HG03095 (cell line): ENCODE measurements around the gene HSF4.

ENCODE experiments used
- ATAC-seq: cut with Tn5 transposase; IDR thresholded peaks from one replicate; pipeline ENCODE4 v1.9.1; 2021; ENCODE audit warnings: moderate library complexity; ENCODE audit not compliant: unreplicated experiment

HSF4 gene

DNA sequence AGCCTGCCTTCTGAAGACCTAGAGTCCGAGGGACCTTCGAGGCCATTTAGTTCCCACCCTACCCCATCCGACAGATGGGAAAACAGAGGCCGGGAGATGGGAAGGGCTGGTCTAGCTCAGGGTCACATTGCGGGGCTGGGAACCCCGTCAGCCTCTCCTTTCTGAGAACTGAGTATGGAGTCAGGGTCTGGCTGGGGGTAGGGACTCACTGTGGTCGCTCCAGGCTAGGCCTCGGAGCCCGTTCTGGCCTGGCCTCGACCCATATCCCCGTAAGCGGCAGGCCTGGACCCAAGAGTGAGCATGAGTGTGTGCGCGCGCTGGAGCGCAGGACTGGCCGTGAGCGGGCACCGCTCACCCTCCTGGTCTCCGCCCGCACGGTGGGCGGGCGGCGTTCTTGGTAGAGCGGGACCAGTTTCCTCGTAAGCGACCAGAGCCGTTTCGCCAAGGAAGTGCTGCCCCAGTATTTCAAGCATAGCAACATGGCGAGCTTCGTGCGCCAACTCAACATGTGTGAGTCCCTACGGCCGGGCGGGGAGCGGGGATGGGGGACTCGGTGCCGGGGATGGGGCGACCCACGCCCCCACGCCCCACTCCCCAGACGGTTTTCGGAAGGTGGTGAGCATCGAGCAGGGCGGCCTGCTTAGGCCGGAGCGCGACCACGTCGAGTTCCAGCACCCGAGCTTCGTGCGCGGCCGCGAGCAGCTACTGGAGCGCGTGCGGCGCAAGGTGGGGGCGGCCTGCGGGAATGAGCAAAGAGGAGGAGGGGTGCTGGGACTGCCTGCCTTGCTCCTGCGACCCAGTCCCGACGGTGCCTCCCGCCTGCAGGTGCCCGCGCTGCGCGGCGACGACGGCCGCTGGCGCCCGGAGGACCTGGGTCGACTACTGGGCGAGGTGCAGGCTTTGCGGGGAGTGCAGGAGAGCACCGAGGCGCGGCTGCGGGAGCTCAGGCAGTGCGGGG is 855 bp downstream of the HSF4 start:
- no peak for ATAC-seq

DNA sequence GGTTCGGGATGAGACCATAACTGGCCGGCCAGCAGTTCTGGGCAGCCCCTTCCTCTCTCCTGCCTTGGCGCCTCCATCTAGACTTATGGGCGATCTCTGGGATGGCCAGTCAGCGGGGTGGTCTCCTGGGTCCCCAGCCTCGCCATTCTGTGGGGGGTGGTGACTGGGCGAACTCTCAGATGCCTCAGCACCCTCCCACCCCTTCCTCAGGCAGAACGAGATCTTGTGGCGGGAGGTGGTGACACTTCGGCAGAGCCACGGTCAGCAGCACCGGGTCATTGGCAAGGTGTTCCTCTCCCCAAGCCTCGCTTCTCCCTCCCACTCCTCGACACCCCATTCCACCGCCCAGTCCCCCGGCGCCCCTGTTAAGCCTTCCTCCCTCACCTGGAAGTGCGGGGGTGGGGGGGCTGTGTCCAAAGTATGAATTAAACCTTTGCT is 1.6 kb downstream of the HSF4 start:
- no peak for ATAC-seq

DNA sequence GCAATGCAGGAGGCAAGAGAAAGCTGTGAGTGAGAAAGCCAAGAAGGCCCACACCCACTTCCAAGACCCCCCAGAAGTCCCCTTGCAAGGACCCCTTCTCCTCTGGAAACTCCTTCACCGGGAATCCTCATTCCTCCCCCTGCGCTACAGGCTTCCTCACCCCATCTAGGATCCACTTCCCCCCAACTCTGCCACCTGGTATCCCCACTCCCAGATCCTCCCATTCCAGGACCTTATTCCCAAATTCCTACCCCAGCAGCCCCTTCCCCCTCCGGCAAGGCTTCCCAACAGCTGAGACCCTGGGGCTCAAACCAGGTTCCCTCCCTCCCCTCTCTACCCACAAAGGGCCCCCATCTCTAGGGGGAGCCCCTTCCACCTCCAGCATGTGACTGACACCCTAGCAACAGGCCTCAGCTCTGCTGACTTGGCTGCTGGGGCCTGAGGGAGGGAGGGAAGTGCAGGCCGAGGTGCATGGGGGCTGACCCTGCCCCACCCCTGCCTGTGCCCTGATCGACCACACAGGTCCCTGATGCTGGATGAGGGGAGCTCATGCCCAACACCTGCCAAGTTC is 2.1 kb downstream of the HSF4 start:
- no peak for ATAC-seq

DNA sequence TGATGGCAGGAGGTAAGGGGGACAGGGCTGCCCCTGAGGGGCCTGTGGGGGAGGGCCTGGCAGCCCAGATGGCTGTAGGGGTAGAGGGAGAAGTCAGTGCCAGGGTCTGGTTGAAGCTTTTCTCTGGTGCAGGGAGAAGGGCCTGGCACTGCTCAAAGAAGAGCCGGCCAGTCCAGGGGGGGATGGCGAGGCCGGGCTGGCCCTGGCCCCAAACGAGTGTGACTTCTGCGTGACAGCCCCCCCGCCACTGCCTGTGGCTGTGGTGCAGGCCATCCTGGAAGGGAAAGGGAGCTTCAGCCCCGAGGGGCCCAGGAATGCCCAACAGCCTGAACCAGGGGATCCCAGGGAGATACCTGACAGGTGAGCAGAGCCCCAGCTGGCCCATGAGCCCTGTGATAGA is 3.0 kb downstream of the HSF4 start:
- no peak for ATAC-seq

DNA sequence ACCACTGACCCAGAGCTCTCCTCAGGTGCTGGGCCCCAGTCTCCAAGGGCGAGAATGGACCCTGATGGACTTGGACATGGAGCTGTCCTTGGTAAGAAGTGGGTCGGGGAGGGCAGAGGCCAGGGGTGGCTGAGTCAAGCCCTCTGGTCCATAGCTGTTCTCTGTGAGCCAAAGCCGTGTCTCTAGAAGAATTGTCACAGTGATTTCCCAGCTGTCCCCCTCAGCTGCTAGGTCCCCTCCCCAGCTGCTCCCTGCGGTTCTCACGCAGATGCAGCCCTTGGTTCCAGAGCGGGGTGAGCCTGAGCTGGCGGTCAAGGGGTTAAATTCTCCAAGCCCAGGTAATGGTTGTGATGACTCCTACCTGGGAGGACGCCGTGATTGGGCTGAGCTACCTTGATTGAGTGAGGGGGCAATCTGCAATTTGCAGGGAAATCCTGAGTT is 4.5 kb downstream of the HSF4 start:
- no peak for ATAC-seq

DNA sequence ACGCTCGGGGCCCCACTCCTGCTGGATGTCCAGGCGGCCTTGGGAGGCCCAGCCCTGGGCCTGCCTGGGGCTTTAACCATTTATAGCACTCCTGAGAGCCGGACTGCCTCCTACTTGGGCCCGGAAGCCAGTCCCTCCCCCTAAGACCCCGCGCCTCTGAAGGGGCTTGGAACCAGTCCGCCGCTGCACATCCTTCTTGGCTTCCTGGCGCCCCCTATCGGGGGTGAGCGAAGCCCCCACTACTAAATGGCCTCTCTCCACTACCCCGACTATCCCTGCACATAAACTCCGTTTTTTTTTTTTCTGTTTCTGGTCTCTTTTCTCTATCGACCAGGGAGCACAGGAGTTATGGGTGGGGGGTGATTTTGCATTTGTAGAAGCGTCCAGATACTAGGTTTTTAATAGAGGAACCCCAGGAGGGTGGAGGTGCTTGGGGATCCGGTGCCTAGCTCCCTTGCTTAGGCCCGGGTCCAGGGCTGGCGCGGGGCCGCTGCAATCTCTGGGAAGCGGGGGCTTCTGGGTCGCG is 5.2 kb downstream of the HSF4 start:
- no peak for ATAC-seq

DNA sequence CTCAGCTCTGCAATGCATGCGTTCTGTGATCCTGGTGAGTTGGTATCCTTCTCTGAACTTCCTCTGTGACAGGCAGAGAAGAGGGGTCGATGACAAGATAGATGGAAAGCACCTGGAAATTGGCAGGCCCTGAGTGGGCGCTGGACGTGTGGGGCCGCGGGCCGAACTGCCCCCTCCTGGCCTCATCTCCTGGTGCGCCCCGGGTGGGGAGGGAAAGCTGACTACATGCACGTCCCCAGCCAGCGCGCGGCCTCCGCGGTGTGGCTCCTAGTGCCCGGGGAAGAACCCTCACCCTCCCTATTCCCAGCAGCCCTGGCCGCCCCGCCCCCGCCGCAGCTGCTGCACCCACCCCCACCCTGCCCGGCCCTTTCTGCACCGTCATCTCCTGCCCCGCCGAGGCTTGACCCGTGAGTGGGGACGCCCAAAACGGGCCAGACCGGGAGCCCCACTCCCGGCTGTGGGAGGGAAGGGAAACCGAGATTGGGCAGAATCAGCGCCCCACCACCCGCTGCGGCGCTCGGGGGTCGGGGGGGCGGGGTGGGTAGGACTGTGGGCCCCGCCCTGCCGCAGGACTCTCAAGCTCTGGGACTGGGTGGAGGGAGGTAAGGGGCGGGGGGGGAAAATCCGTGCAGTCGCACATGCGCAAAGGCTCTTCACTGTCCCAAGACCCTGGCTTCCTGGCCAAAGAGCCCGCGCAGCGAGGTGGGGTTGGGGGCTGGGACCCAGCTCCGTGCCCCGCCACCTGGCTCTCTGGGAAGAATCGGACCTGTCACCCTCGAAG is 5.8 kb downstream of the HSF4 start, which contains the start of gene NOL3:
TSS of gene NOL3 (plus strand) at position 371 of the 781 bp plus-strand sequence.
- ATAC-seq: peak; percentile 37

DNA sequence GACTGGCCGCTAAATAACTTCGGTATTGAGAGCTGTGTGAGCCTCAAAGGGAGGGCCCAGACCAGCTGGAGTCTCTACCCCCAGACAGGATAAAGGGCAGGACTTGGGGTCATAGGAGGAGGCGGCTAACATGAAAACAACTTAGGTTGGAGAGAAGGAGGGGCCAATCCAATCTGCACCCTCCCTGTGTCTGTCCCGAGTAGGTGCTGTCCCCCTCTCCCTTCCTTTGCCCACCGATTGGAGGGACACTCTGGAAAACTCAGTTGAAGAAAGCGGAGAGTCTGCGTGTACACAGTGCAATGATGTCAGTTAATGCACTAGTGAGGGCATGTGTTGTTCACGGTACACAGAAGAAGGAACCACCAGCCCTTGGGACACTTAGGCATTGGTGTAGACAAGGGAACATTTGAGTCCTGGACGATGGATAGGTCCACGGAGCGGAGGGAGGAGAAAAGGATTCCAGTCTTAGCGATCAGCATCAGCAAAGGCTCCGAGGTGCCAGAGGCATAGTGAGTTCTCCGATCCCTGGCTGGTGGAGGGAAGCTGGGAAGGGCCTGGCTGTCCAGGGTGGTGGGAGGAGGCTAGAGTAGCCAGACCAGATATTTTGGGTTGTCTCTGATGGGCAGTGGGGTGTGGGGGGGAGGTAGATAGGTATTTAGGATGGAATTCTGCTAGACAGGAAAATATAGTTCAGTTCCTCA is 6.6 kb downstream of the HSF4 start:
- ATAC-seq: no peak

DNA sequence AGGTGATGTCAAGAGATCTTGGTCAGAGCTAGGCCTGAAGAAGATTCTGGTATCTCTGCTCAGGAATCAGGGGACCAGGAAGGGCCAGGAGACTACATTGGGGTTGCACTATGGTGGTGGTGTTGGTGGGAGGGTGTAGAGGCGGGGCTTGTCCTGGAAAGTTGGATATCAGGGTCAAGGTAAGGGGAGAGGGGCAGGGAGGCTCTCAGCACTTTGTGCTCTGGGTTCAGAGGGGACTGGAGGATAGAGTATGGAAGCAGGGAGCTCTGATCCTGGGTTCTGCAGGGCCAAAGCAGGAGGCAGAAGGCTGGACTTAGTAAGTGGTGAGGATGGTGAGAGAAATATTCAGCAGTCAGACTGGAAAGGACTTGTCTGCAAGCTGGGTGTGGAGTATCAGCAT is 8.8 kb downstream of the HSF4 start:
- no peak for ATAC-seq

DNA sequence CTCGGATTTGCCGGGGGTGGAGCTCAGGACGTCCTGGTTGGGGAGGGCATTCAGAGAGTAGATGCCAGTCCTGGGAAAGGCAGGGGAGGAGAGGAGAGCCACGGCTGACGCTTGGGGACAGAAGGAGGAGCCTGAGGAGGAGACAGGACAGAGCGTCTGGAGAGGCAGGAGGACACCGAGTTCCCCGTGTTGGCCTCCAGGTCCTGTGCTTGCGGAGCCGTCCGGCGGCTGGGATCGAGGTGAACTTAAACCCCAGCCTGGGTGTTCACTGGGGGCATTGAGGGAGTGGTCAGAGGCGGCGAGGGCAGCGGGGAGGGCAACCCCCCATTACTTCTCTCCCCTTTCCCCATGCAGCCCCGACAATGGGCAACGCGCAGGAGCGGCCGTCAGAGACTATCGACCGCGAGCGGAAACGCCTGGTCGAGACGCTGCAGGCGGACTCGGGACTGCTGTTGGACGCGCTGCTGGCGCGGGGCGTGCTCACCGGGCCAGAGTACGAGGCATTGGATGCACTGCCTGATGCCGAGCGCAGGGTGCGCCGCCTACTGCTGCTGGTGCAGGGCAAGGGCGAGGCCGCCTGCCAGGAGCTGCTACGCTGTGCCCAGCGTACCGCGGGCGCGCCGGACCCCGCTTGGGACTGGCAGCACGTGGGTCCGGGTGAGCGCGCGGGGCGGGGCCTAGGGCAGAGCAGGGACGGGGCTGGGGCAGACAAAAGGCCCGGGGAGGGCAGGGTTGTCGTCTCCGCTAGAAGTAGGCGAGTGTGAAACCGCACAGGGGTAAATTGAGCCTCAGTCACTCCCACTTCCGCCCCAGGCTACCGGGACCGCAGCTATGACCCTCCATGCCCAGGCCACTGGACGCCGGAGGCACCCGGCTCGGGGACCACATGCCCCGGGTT is 9.5 kb downstream of the HSF4 start:
- ATAC-seq: peak; percentile 33

DNA sequence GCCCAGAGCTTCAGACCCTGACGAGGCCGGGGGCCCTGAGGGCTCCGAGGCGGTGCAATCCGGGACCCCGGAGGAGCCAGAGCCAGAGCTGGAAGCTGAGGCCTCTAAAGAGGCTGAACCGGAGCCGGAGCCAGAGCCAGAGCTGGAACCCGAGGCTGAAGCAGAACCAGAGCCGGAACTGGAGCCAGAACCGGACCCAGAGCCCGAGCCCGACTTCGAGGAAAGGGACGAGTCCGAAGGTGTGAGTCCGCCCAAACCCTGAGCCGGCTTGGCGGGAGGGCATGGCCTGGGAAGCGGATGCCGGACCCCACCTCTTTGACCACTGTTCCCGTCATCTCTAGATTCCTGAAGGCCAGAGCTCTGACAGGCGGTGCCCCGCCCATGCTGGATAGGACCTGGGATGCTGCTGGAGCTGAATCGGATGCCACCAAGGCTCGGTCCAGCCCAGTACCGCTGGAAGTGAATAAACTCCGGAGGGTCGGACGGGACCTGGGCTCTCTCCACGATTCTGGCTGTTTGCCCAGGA is 10.2 kb downstream of the HSF4 start:
- ATAC-seq: no peak

DNA sequence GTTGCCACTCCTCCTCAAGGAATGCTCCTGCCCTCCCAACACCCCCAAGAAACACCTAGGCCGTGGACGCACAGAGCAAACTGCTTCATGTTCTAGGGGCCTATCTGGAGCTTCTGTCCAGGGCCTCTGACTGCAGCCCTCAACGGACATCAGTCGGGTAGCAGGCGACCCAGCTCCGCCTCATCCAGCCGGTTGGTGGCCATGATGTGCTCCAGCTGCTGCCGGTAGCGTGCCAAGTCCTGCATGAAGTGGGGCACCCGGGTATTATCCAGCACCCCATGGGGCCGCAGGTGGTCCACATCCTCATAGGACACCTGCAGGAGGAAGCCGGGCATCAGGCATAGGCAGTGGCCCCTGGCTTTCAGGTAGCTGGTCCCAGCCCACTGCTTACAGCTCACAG is 12.1 kb downstream of the HSF4 start:
- no peak for ATAC-seq

DNA sequence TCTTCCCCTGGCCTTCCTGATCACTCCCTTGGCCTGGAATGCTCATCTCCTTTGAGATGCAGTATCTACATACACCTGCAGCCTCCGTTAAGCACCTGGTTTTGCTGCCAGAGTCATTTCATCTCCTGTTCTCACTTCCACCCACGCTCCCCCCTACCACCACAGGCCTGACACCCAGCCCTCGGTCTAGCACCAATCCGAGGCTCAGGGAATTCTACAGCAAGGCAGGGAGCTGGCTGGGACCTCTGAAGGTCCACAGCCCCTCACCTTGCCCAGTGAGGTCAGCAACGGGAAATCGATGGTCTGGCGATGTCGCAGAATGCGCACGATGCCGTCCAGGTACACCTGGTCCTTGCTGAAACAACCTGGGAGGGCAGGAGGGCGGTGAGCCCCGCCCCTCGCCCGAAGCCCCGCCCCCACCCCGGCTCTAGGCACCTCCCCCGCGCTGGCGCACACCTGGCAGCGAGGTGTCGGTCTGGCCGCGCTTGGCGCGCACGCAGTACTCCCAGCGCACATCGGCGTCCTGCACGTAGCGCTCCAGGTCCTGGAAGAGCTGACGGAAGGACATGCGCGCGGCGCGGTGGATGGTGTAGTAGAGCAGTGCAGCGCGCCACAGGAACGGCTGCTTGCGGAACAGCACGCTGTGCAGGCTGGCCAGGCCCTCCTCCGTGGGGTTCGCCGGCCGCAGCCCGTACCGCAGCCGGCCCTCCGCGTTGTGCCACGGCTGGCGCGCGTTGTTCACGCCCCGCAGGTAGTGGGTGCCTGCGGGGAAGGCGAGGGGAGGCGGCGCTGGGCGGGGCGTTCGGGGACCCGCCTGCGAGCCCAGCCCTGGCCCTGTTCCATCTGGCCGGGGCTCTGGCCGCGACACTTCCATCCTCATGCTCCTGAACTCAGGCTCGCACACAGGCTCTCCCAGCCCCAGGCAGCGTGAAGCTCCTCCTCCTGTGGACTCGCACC is 13.5 kb downstream of the HSF4 start:
- ATAC-seq: no peak

DNA sequence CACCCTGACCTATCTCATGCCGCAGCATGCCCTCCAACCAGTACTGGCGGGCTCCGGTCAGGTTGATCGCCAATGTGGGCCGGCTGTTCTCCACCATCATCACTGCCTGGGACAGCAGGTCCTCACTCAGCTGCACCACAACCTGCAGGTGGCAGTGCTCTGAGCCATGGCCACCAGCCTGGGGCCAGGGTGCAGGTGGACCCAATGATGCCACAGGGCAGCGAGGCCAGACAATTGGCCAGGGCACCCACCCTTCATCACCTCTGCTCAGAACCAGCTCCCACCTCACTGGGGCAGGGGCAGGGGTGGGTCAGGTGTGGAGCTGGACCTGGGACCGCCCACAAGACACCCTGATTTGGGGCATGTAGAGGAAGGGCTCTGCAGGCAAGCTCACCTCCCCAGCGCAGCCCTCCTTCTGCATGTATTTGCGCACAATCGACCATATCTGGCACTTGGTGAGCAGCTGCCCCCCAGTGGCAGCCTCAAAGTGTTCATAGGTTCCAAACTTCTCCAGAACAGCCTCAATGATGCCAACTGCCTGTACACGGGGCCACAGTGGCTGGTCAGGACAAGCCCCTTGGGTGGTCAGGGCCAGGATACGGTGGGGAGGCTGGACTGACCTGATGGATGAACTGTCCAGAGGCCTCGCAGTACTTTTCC is 15.0 kb downstream of the HSF4 start:
- no peak for ATAC-seq

DNA sequence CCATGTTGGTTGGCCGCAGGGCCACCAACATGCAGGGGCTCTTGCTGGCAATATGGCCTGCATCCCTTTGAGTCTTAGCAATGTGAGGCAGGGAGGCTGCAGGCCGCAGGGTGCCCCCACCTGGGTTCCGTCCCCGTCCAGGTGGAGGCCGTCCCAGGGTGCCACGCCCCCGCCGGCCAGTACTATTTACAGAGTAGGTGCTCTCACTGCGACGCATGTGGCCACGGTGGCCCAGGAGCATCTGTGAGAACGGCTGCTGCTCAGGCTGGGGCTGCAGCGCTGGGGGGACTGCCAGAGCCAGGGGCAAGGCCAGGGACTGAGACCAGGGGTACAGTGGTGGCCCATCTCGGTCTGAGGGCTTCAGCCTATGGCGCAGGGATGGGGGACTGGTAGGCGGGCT is 15.6 kb downstream of the HSF4 start:
- no peak for ATAC-seq

DNA sequence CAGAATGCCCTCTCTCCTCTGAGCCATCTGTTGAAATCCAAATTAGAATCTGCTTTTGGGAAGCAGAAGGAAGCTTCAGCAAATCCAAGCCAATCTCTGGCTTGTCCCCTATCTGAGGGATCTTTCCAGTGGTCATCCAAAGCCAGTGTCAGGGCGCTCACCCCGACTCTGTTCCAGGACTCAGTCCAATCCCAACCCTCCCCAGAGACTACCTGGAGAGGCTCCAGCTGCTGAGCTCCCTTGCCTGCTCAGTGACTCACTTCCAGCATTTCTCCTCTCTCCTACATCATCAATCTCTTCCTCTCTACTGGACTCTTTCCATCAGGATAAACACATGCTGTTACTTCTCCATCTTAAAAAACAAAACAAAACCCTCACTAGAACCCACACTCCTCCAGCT is 16.8 kb downstream of the HSF4 start:
- ATAC-seq: no peak

DNA sequence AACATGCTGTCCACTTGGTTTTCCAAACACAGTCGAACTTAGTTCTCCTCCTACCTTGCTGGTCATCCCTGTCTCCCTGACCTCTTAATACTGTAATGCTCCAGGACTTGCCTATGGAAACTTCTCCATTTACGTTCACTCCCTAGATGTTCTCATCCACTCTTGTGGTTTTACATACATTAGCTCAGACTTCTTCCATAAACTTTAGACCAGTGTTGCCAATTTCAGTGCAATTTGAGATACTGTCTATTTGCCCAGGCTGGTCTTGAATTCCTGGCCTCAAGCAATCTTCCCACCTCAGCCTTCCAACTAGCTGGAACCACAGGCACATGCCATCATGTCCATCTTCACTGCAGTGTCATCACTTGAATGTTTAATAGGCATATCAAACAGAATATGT is 17.7 kb downstream of the HSF4 start:
- no peak for ATAC-seq

DNA sequence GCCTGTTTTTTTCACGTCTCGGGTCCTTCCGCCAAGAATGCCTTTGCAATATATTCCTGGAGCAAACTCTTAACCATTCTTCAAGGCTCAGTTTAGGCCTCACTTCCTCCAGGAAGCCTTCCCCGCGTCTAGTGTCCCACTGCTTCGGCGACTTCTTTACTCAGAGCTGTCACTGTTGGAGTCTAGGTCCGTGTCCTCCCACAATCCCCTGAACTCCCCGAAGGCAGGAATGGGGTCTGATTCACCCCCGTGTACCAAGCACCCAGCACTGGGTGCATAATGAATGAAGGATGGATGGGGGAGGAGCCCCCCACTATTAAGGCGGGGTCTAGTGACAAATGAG is 18.7 kb downstream of the HSF4 start:
- ATAC-seq: no peak
